Stimulated activated naive CD8-positive, alpha-beta T cell treated with anti-CD3 and anti-CD28 coated beads, Interleukin-15, amount 100 ng/mL, for 72 hours (primary cell): Measurements from ENCODE around the gene DYRK2.

ENCODE experiments used
- ATAC-seq: fragments of 150-1000 bp; cut with Tn5 transposase; 2 replicates; pipeline ENCODE4 v1.10.0; 2021; ENCODE audit warnings: mild to moderate bottlenecking, moderate library complexity
- DNase-seq, 2 donors: peaks; one replicate each; pipeline ENCODE4 v3.0.0; 2021 to 2022
- H3K27ac Mint-ChIP-seq, 2 donors: one replicate each; pipeline ENCODE4 v1.8.0; 2022; ENCODE audit warnings: mild to moderate bottlenecking in 2 of 2, mixed read lengths in 2 of 2, moderate library complexity in 2 of 2
- H3K27me3 Mint-ChIP-seq: one replicate; pipeline ENCODE4 v1.8.0; 2022; ENCODE audit warnings: mixed read lengths
- H3K4me1 Mint-ChIP-seq: one replicate; pipeline ENCODE4 v1.8.0; 2022; ENCODE audit warnings: mild to moderate bottlenecking, mixed read lengths
- H3K4me3 Mint-ChIP-seq, 2 donors: one replicate each; pipeline ENCODE4 v1.8.0; 2022; ENCODE audit warnings: mild to moderate bottlenecking in 2 of 2, mixed read lengths in 2 of 2, moderate library complexity in 1 of 2
- H3K9me3 Mint-ChIP-seq, 2 donors: one replicate each; pipeline ENCODE4 v1.8.0; 2022; ENCODE audit warnings: mixed read lengths in 2 of 2

DYRK2 gene

GRCh38 chr12:67697967-67698366 is 49.4 kb downstream of the DYRK2 start:
- no peak overlapping the region for H3K27ac Mint-ChIP-seq
- H3K9me3 Mint-ChIP-seq: no peaks in the 10 kb centered on the region
- peak overlapping the region in 1 of 2 donors; percentile 46 for H3K4me3 Mint-ChIP-seq
- no peak for ATAC-seq
- no peak for DNase-seq
- H3K27me3 Mint-ChIP-seq: no peaks in the 10 kb centered on the region
- peaks cover 55% of the 10 kb centered on the region for H3K4me1 Mint-ChIP-seq

GRCh38 chr12:67698672-67699581 is 50.4 kb downstream of the DYRK2 start:
- peak; percentile 95 for ATAC-seq
- Mint-ChIP-seq H3K4me3 (peak overlapping the region; percentile 46), H3K27me3 (no peaks in the 10 kb centered on the region), H3K4me1 (peaks cover 55% of the 10 kb centered on the region), H3K9me3 (no peaks in the 10 kb centered on the region), H3K27ac (no peak overlapping the region)
- peak; percentile 59 to 83 for DNase-seq

- no peak overlapping the region for H3K27ac Mint-ChIP-seq
- ATAC-seq: no peak
- peaks cover 35% of the 10 kb centered on the region for H3K4me1 Mint-ChIP-seq
- H3K9me3 Mint-ChIP-seq: no peaks in the 10 kb centered on the region
- DNase-seq: no peak
- no peaks in the 10 kb centered on the region for H3K27me3 Mint-ChIP-seq
- no peak overlapping the region for H3K4me3 Mint-ChIP-seq
These were observed 52.6 kb downstream of the DYRK2 start for GRCh38 chr12:67701121-67701520.

- Mint-ChIP-seq H3K27ac (no peak overlapping the region), H3K4me3 (no peak overlapping the region), H3K9me3 (no peaks in the 10 kb centered on the region), H3K27me3 (no peaks in the 10 kb centered on the region), H3K4me1 (peaks cover 32% of the 10 kb centered on the region)
- DNase-seq: no peak
- ATAC-seq: no peak
These were observed 53.6 kb downstream of the DYRK2 start for GRCh38 chr12:67702136-67702535.

- H3K27me3 Mint-ChIP-seq: no peaks in the 10 kb centered on the region
- peaks cover 20% of the 10 kb centered on the region for H3K4me1 Mint-ChIP-seq
- H3K9me3 Mint-ChIP-seq: no peaks in the 10 kb centered on the region
- H3K4me3 Mint-ChIP-seq: no peak overlapping the region
- DNase-seq (no peak), ATAC-seq (no peak)
- no peak overlapping the region for H3K27ac Mint-ChIP-seq
These were observed 55.5 kb downstream of the DYRK2 start for GRCh38 chr12:67704071-67704470.

GRCh38 chr12:67705394-67706370 is 57.1 kb downstream of the DYRK2 start:
- DNase-seq (no peak), ATAC-seq (no peak)
- H3K4me3 Mint-ChIP-seq: no peak overlapping the region
- H3K9me3 Mint-ChIP-seq: no peaks in the 10 kb centered on the region
- H3K27ac Mint-ChIP-seq: no peak overlapping the region
- no peaks in the 10 kb centered on the region for H3K27me3 Mint-ChIP-seq
- peaks cover 9% of the 10 kb centered on the region for H3K4me1 Mint-ChIP-seq

GRCh38 chr12:67709367-67709954 is 60.9 kb downstream of the DYRK2 start:
- Mint-ChIP-seq H3K4me1 (no peaks in the 10 kb centered on the region), H3K9me3 (no peaks in the 10 kb centered on the region), H3K27me3 (no peaks in the 10 kb centered on the region), H3K4me3 (no peak overlapping the region), H3K27ac (no peak overlapping the region)
- DNase-seq (no peak), ATAC-seq (no peak)

- Mint-ChIP-seq H3K4me1 (no peaks in the 10 kb centered on the region), H3K4me3 (no peak overlapping the region), H3K9me3 (no peaks in the 10 kb centered on the region), H3K27ac (no peak overlapping the region), H3K27me3 (no peaks in the 10 kb centered on the region)
- ATAC-seq (no peak), DNase-seq (no peak)
These were observed 62.0 kb downstream of the DYRK2 start for GRCh38 chr12:67710582-67710981.

GRCh38 chr12:67712011-67712410 is 63.5 kb downstream of the DYRK2 start:
- Mint-ChIP-seq H3K4me1 (no peaks in the 10 kb centered on the region), H3K4me3 (no peak overlapping the region), H3K27me3 (no peaks in the 10 kb centered on the region), H3K27ac (peak overlapping the region in 1 of 2 donors; percentile 2), H3K9me3 (no peaks in the 10 kb centered on the region)
- ATAC-seq (no peak), DNase-seq (no peak)

GRCh38 chr12:67714648-67715047 is 66.1 kb downstream of the DYRK2 start:
- H3K9me3 Mint-ChIP-seq: no peaks in the 10 kb centered on the region
- H3K4me1 Mint-ChIP-seq: no peaks in the 10 kb centered on the region
- DNase-seq (no peak), ATAC-seq (no peak)
- no peak overlapping the region for H3K4me3 Mint-ChIP-seq
- H3K27me3 Mint-ChIP-seq: no peaks in the 10 kb centered on the region
- H3K27ac Mint-ChIP-seq: no peak overlapping the region
